Pulmonary artery endothelial cell (primary cell): Measurements from ENCODE around the gene ZNF277. TPM values are rescaled to one million over a fixed set of nuclear protein-coding genes. Genes with fewer than 3 reads are reported as not detected.
"Not testable (repeated sequence)": the region's sequence is repeated elsewhere in the genome, so short reads cannot be mapped to it uniquely, and the experiment has no call there.

Source experiments
- DNase-seq: peaks from one replicate; pipeline ENCODE4 v3.0.0-alpha.2; 2011; ENCODE audit warnings: low read depth, low spot score
- total RNA-seq: library from RNA; depleted of rRNA; stranded (reverse); fragments of >200 nt; gene quantifications from 2 replicates; pipeline ENCODE4 v1.2.3, GENCODE V29; 2014

The ZNF277 gene
- total RNA-seq, 1 donor from 2014 or later = 45.1 TPM

GRCh38 chr7:112211348-112211907 lies 4.9 kb downstream of the ZNF277 start:
- DNase-seq = no peak

DNA sequence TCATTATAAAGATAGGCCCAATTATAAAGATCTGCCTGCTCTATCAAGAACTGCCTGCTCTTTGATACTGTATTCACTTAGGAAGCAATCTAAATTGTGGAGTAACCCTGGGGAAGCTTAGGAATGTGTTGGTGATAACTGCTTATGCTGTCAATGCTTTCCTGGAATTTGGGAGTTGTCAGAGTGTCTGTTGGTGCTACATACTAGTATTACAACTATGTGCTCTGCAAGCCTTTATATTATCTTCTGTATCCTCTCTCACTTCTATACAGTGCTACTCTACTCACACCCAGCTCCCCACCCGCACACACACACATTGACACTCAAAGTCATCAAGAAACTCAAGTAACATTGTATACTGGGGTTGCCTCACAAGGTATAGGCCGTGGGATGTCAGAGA lies 6.1 kb downstream of the ZNF277 start:
- DNase-seq = no peak

- no peak for DNase-seq
These were observed 7.2 kb downstream of the ZNF277 start for GRCh38 chr7:112213735-112214134.

- no peak for DNase-seq
These were observed 7.8 kb downstream of the ZNF277 start for GRCh38 chr7:112214268-112214667.

GRCh38 chr7:112214883-112215282 lies 8.4 kb downstream of the ZNF277 start:
- DNase-seq = no peak

GRCh38 chr7:112215787-112216186 lies 9.3 kb downstream of the ZNF277 start:
- DNase-seq = no peak

- DNase-seq = no peak
These were observed 14.5 kb downstream of the ZNF277 start for GRCh38 chr7:112220877-112221434.

GRCh38 chr7:112223310-112223709 lies 16.8 kb downstream of the ZNF277 start:
- no peak for DNase-seq

DNA sequence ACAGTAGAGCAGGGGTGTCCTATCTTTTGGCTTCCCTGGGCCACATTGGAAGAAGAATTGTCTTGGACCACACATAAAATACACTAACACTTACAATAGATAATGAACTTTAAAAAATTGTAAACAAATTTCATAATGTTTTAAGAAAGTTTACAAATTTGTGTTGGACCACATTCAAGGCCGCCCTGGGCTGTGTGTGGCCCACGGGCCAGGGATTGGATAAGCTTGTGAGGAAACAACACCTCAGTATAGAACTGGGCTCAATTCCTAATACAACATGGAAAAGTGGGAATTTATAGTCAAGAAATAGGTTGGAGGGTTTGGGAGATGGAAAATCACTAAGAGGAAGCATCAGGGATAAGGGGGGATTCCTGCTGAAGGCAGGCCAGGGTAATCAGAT lies 17.7 kb downstream of the ZNF277 start:
- DNase-seq = no peak

DNA sequence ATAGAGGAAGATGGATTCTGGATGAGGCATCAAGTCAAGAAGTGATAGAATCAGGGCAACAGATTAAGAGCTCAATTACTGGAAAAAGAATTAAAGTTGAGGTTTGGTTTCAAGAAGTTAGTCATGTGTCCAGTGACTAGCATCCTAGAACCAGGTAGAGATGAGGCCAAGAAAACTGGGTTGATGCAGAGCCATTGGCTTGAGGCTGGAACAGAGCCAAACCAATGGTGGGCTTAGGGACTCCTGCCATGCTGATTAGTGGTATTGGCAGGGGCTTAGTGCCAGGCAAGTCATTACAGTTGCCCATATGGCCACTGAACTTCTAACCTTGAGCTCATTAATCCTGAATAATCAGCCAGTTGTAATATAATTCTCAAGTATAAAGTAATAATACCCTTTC lies 18.5 kb downstream of the ZNF277 start:
- DNase-seq = no peak

DNA sequence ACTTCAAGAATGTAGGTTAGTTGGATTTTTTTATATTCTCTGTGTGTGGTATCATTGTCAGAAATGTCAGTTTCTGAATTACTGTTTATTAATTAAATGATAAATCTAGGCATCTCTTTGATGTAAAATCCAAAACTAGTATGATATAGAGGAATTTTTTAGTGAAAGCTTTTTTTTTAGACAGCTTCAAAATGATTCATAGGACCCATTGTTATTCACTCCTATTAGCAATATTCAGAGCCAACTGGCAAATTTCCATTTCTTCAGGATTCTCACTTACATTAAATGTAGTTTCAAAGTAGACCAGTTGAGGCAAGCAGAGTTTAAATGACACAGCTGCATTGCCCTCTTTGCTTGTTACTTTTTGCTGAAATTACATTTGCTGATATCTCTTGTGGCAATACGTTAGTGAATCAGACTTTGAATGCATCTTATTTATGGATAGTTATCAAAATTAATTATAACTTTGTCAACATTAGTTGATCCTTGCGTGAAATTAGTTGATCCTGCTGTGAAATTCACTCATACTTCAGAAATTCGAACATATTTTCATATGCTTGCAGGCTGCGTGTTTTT lies 20.3 kb downstream of the ZNF277 start:
- DNase-seq = peak; percentile 55

- no peak for DNase-seq
These were observed 22.1 kb downstream of the ZNF277 start for GRCh38 chr7:112228632-112229031.

DNA sequence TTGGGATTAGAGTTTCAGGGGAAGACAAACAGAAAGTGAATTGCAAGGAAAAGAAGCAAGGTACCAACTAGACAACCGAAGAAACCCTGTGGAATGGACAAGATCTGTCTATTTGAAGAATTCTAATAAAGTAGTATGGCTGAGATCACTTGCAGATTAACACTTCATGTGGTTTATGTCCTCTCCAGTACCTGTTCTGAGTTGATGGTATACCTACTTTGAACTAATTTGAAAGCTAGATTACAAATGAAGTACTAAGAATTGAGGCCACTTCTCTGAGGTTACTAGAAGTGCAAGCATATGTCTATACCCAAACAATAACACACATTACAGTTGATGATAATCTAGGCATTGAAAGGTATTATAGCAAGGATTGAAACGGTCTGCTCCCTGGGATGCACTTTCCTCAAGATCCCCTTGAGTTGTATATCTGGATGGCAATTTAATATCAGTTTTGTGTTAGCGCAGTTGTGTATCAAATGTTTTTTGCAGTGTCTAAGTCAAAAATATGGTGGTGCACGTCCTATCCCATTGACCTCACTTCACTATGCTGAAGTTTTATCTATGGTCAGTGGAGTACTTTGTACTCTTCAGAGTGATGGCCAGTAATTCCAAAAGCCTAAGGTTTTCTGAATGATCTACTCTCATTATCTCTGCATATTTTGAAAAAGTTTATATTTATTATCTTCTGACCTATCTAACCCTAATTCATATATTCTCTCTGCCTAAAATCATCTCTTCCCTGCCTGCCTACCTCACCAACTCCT lies 25.9 kb downstream of the ZNF277 start:
- no peak for DNase-seq

DNA sequence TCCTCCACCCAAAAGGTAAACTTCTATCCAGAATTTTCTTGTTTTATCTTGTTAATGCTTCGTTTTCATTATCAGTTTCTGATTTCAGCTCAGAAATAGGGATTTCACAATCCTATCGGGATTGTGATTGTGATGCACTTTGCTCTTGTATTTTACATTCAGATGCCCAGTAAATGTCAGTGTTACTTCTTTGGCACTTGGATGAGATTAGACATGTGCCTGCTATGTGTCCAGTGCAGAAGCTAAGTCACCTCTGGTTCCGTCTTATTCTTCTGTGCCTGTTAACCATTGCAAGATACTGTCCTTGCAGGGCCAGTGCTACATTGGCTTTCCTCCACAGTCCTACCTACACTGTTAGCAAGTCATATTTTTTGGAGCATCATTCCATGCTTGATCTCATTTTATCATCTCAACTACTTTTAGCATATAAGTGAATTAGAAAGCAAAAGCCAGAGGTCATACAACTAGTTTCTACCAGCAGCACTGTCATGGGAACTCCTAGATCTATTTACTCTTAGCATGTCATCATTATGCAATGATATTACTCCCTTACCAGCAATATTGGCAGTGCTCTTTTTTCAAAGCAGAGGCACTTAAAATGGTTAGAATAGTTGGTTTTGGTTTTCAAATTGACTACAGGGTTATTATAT lies 26.7 kb downstream of the ZNF277 start:
- no peak for DNase-seq

DNA sequence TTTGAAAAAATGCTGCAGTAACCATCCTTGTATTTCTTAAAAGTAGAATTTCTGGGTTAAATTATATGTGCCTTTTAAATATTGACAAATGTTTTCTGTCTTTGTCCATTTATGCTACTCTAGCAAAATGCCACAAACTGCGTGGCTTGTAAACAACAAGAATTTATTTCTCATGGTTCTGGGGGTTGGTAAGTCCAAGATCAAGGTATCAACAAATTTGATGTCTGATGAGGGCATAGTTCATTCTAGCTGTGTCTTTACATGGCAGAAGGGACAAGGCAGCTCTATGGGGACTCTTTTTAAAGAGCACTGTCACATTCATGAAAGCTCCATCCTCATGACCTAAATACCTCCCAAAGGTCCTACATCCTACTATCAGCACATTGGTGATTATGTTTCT lies 27.7 kb downstream of the ZNF277 start:
- no peak for DNase-seq

DNA sequence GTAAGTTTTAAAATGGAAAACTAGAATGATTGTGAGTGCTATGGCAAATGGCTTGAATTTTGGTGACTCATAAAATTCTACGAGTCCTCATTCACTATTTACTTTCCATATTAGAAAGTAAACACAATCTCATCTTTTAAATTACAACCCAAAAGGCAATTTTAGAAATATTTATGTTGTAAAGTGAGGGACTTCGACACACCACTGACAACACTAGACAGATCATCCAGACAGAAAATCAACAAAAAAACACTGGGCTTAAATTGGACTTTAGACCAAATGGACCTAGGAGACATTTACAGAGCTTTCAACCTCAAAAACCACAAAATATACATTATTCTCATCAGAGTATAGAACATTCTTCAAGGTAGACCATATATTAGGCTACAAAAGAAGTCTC lies 30.1 kb downstream of the ZNF277 start:
- no peak for DNase-seq

DNA sequence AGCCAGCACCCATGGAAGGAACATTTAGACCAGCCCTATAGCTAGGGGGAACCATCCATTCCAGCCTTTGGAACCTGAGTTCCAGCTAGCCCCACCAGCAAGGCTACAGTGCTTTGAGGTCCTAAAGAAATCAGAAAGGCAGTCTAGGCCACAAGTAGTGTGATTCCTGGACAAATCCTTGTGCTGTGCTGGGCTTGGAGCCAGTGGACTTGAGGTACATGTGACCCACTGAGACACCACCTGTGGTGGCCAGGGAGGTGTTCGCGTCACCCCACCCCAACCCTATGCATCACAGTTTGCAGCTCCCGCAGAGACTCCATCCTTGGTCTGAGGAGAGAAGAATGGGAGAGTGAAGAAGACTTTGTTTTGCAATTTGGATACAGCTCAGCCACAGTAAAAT lies 31.8 kb downstream of the ZNF277 start:
- no peak for DNase-seq

DNA sequence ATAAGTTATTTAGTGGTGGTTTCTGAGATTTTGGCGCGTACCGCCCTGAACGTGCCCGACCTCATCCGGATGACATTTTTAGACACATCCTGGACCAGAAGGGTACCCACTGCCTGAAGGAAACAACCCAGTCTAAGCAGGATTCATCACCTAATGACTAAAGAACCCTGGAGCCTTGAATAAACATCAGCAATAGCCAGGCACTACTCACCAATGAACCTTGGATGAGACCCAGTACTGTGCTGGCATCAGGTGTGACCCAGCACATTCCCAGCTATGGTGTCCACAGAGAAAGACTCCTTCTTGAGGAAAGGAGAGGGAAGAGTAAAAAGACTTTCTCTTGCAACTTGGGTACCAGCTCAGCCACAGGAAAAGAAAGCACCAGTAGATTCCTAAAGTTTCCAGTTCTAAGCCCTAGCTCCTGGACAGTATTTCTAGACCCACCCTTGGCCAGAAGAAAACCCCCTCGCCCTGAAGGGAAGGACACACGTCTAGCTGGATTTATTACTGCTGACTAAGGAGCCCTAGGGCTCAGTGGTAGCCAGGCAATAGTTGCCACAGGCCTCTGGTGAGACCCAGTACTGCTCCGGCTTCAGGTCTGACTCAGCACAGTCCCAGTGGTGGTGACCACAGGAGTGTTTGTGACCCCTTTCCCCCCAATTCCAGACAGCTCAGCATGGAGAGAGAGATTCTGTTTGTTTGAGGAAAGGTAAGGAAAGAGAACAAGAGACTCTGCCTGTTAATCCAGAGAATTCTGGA lies 32.5 kb downstream of the ZNF277 start:
- no peak for DNase-seq

DNA sequence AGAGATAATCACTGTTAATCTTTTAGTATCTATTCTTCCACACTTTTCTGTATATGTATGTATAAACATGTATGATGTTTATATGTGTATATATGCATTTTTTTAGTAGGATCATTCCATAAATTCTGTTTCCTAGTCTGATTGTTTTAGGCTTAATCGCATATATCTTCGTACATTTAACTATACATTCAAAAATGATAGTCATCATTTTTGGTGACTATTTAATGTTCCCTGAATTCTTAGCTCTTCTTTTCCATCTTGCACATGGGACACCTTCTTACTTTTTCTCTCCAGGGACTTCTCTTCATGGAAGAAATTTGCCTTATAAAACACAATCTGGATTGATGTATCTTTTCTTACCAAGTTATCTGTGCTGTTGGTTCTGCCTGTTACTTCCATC lies 42.1 kb downstream of the ZNF277 start:
- DNase-seq = no peak

GRCh38 chr7:112249967-112250366 lies 43.5 kb downstream of the ZNF277 start:
- not testable (repeated sequence) for DNase-seq

DNA sequence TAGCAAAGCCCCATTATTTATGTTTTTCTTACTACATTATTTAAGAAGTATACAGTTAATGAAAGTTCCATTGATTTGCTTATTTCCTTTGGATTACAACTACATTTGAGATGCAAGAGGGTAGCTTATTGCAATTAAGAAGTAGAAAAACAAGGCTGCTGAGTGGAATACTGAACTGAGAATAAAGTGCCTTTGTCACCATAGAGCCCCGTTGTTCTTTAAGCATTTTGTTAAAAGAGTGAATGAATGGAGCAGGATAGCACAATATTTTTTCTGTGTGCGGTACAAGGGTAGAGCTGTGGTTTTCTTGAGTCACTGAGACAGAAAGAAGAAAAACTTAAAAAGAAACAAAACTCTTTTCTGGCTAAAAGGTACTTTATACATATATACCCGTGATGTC lies 45.6 kb downstream of the ZNF277 start:
- DNase-seq = no peak
